WTC11 (cell line): ENCODE measurements around the gene STAB2. TPM values are rescaled to one million over a fixed set of nuclear protein-coding genes. Genes with fewer than 3 reads are reported as not detected.

Experiments
- ATAC-seq: fragments of 200-7000 bp; cut with Tn5 transposase; 2 replicates; pipeline ENCODE4 v1.10.0; 2021; ENCODE audit warnings: mild to moderate bottlenecking, moderate library complexity
- CTCF ChIA-PET: fragments of 300-600 bp; sonication (Branson Sonifier 250); formaldehyde crosslinking; loops from one replicate; lab custom pipeline; 2021; ENCODE audit warnings: antibody characterized with exemption; lab: Charles Lee
- POLR2A ChIA-PET: fragments of 350-600 bp; sonication (Branson Sonifier 250); formaldehyde crosslinking; loops from one replicate; lab custom pipeline; 2021; ENCODE audit warnings: antibody characterized with exemption; lab: Charles Lee
- DNase-seq: peaks from one replicate; pipeline ENCODE4 v3.0.0; 2021; ENCODE audit warnings: low spot score
- H3K27ac Mint-ChIP-seq: 2 replicates; pipeline ENCODE4 v1.8.0; 2021; ENCODE audit warnings: mixed read lengths
- H3K27me3 Mint-ChIP-seq: 2 replicates; pipeline ENCODE4 v1.8.0; 2021; ENCODE audit warnings: low read depth, mild to moderate bottlenecking, moderate library complexity, mixed read lengths
- H3K36me3 Mint-ChIP-seq: 2 replicates; pipeline ENCODE4 v1.8.0; 2021; ENCODE audit warnings: mixed read lengths
- H3K4me1 Mint-ChIP-seq: 2 replicates; pipeline ENCODE4 v1.8.0; 2022; ENCODE audit warnings: mixed read lengths
- H3K4me3 Mint-ChIP-seq: 2 replicates; pipeline ENCODE4 v1.8.0; 2021; ENCODE audit warnings: mild to moderate bottlenecking, moderate library complexity, mixed read lengths
- H3K9me3 Mint-ChIP-seq: 2 replicates; pipeline ENCODE4 v1.8.0; 2021; ENCODE audit warnings: mixed read lengths
- CDX4 ChIP-seq: fragments of 250-450 bp; sonication (Bioruptor Pico); IDR thresholded peaks from 2 replicates; pipeline ENCODE4 v1.9.0; 2021; ENCODE audit warnings: moderate library complexity, mild to moderate bottlenecking, inconsistent platforms, borderline replicate concordance
- CTCF ChIP-seq: fragments of 200-600 bp; IDR thresholded peaks from 2 replicates; pipeline ENCODE4 v1.8.0; 2022; ENCODE audit warnings: antibody characterized with exemption
- ELF4 ChIP-seq: sonication (generic); formaldehyde crosslinking; IDR thresholded peaks from 2 replicates; pipeline ENCODE4 v1.8.1; 2022; ENCODE audit warnings: low read depth, mild to moderate bottlenecking, moderate library complexity, missing genetic modification reagents
- ERG ChIP-seq: fragments of 250-450 bp; sonication (Bioruptor Pico); IDR thresholded peaks from 2 replicates; pipeline ENCODE4 v1.8.0; 2021; ENCODE audit warnings: mild to moderate bottlenecking
- FOXJ3 ChIP-seq: sonication (generic); formaldehyde crosslinking; IDR thresholded peaks from 2 replicates; pipeline ENCODE4 v1.9.0; 2021; ENCODE audit warnings: missing genetic modification reagents, mild to moderate bottlenecking, borderline replicate concordance
- HMGXB4 ChIP-seq: sonication (generic); formaldehyde crosslinking; IDR thresholded peaks from 2 replicates; pipeline ENCODE4 v1.8.1; 2023; ENCODE audit warnings: mild to moderate bottlenecking, moderate library complexity, missing genetic modification reagents
- IRF2 ChIP-seq: sonication (generic); formaldehyde crosslinking; IDR thresholded peaks from 2 replicates; pipeline ENCODE4 v1.8.0; 2022; ENCODE audit warnings: low read depth, missing genetic modification reagents, borderline replicate concordance
- KAT7 ChIP-seq: sonication (generic); formaldehyde crosslinking; IDR thresholded peaks from 2 replicates; pipeline ENCODE4 v1.8.1; 2023; ENCODE audit warnings: missing genetic modification reagents, mild to moderate bottlenecking, borderline replicate concordance
- NR3C1 ChIP-seq: sonication (generic); formaldehyde crosslinking; conservative IDR thresholded peaks from 2 replicates; pipeline ENCODE4 v1.8.1; 2023; ENCODE audit warnings: low read depth, mild to moderate bottlenecking, missing genetic modification reagents
- SMAD4 ChIP-seq: sonication (generic); formaldehyde crosslinking; IDR thresholded peaks from 2 replicates; pipeline ENCODE4 v1.8.0; 2022; ENCODE audit warnings: mild to moderate bottlenecking, missing genetic modification reagents
- SP1 ChIP-seq: sonication (generic); formaldehyde crosslinking; conservative IDR thresholded peaks from 2 replicates; pipeline ENCODE4 v1.8.1; 2022; ENCODE audit warnings: missing genetic modification reagents
- TCF7 ChIP-seq: sonication (generic); formaldehyde crosslinking; IDR thresholded peaks from 2 replicates; pipeline ENCODE4 v1.8.0; 2022; ENCODE audit warnings: mild to moderate bottlenecking, low read depth, missing genetic modification reagents, moderate library complexity
- ZMAT4 ChIP-seq: fragments of 250-450 bp; sonication (Bioruptor Pico); IDR thresholded peaks from 2 replicates; pipeline ENCODE4 v1.9.0; 2021; ENCODE audit warnings: mild to moderate bottlenecking
- ZNF121 ChIP-seq: sonication (generic); formaldehyde crosslinking; IDR thresholded peaks from 2 replicates; pipeline ENCODE4 v1.8.0; 2023; ENCODE audit warnings: missing genetic modification reagents
- ZNF138 ChIP-seq: sonication (generic); formaldehyde crosslinking; conservative IDR thresholded peaks from 2 replicates; pipeline ENCODE4 v1.8.1; 2022; ENCODE audit warnings: mild to moderate bottlenecking, moderate library complexity, missing genetic modification reagents
- ZNF232 ChIP-seq: sonication (generic); formaldehyde crosslinking; IDR thresholded peaks from 2 replicates; pipeline ENCODE4 v1.8.0; 2022; ENCODE audit warnings: mild to moderate bottlenecking, missing genetic modification reagents
- ZNF423 ChIP-seq: fragments of 250-450 bp; sonication (Bioruptor Pico); IDR thresholded peaks from 2 replicates; pipeline ENCODE4 v2.1.2; 2022; ENCODE audit warnings: mild to moderate bottlenecking, moderate library complexity
- ZNF532 ChIP-seq: fragments of 250-450 bp; sonication (Bioruptor Pico); IDR thresholded peaks from 2 replicates; pipeline ENCODE4 v1.9.0; 2021; ENCODE audit warnings: mild to moderate bottlenecking, borderline replicate concordance
- ZSCAN18 ChIP-seq: fragments of 250-450 bp; sonication (Bioruptor Pico); IDR thresholded peaks from 2 replicates; pipeline ENCODE4 v2.1.2; 2022; ENCODE audit warnings: mild to moderate bottlenecking, moderate library complexity
- total RNA-seq: library from RNA; stranded (reverse); gene quantifications from 3 replicates; pipeline ENCODE4 v1.2.3, GENCODE V29; 2021

The STAB2 gene
- total RNA-seq, 1 experiment from 2014 or later, result 0.48 TPM

GRCh38 chr12:103774977-103775560, 188.0 kb downstream of the STAB2 start (continued):
- TF ChIP-seq HMGXB4, result no peak
- TF ChIP-seq SP1 (CRISPR knock-in tag), result no peak
- TF ChIP-seq ZMAT4 (CRISPR knock-in tag), result no peak
- no peak for TF ChIP-seq ZNF121 (CRISPR knock-in tag)
- TF ChIP-seq FOXJ3 (CRISPR knock-in tag), result no peak
- TF ChIP-seq ZNF423, result no peak
- no peak for TF ChIP-seq ZNF138 (CRISPR knock-in tag)
- TF ChIP-seq TCF7 (CRISPR knock-in tag), result no peak
- TF ChIP-seq, all 79 proteins: peak for 0

- ATAC-seq (no peak), DNase-seq (no peak)
- Mint-ChIP-seq H3K4me3 (no peak overlapping the region), H3K4me1 (no peaks in the 10 kb centered on the region), H3K36me3 (peaks cover 36% of the 10 kb centered on the region), H3K27me3 (no peaks in the 10 kb centered on the region), H3K27ac (no peak overlapping the region), H3K9me3 (no peaks in the 10 kb centered on the region)
- ChIA-PET CTCF (no interaction called here), POLR2A (no interaction called here)
- TF ChIP-seq ELF4 (no peak), ZSCAN18 (CRISPR knock-in tag) (no peak), CDX4 (no peak), IRF2 (CRISPR knock-in tag) (no peak), SMAD4 (no peak), ZNF232 (CRISPR knock-in tag) (no peak), HMGXB4 (no peak), NR3C1 (CRISPR knock-in tag) (no peak)
These were observed 191.7 kb downstream of the STAB2 start for GRCh38 chr12:103778781-103779180.

GRCh38 chr12:103779410-103780092, 192.5 kb downstream of the STAB2 start:
- no peak overlapping the region for H3K4me3 Mint-ChIP-seq
- CTCF ChIA-PET, result no interaction called here
- no peaks in the 10 kb centered on the region for H3K27me3 Mint-ChIP-seq
- no peaks in the 10 kb centered on the region for H3K9me3 Mint-ChIP-seq
- no peaks in the 10 kb centered on the region for H3K4me1 Mint-ChIP-seq
- peaks cover 41% of the 10 kb centered on the region for H3K36me3 Mint-ChIP-seq
- H3K27ac Mint-ChIP-seq, result peak overlapping the region; percentile 84; the same call in 1 of the 2 replicates
- DNase-seq (no peak), ATAC-seq (peak; percentile 34; the same call in 1 of the 2 replicates)
- POLR2A ChIA-PET, result no interaction called here
- TF ChIP-seq ZNF532 (CRISPR knock-in tag) (no peak), ERG (no peak), CTCF (no peak), KAT7 (no peak)
